OCI-LY1 (cell line): ENCODE results near the gene CRAMP1.

Experiments used
- CTCF ChIP-seq: fragments of 200-600 bp; sonication (generic), shearing (Covaris generic); IDR thresholded peaks from 2 replicates; pipeline ENCODE4 v1.5.1; 2017; ENCODE audit warnings: mild to moderate bottlenecking, antibody characterized with exemption, low read length, moderate library complexity, mixed read lengths
- EZH2 ChIP-seq: fragments of 200-600 bp; sonication (generic), shearing (Covaris generic); IDR thresholded peaks from 2 replicates; pipeline ENCODE4 v1.8.0; 2017; ENCODE audit warnings: borderline replicate concordance, mixed run types, mild to moderate bottlenecking, antibody characterized with exemption, low read length, moderate library complexity, mixed read lengths

GRCh38 chr16:1573301-1573700, 38.9 kb upstream of the CRAMP1 start:
- TF ChIP-seq CTCF (no peak), EZH2 (no peak)
